Stomach (tissue), 9 donors: ENCODE data around the gene CCDC141. TPM values are rescaled to one million over a fixed set of nuclear protein-coding genes. Genes with fewer than 3 reads are reported as not detected.

Experiments used
- DNase-seq, 2 donors: peaks; one replicate each; pipeline versions ENCODE4 v3.0.0 to v3.0.0-alpha.2; 2013 to 2019
- H3K27ac ChIP-seq, 5 donors: fragments of 200-600 bp in 4 of 5; sonication (generic) in 4 of 5; one replicate each; pipeline ENCODE4 v1.5.1; 2013 to 2019; ENCODE audit warnings: mild to moderate bottlenecking in 1 of 5, moderate library complexity in 1 of 5
- H3K27me3 ChIP-seq, 3 donors: fragments of 200-600 bp; sonication (generic); one replicate each; pipeline ENCODE4 v1.5.1; 2017 to 2019; ENCODE audit warnings: mixed run types in 1 of 3
- H3K36me3 ChIP-seq, 4 donors: fragments of 200-600 bp; sonication (generic); 1 replicate in 3 of 4; 2 replicates in 1 of 4; pipeline ENCODE4 v1.5.1; 2016 to 2019
- H3K4me1 ChIP-seq, 4 donors: fragments of 200-600 bp; sonication (generic); one replicate each; pipeline ENCODE4 v1.5.1; 2016 to 2019
- H3K4me3 ChIP-seq, 4 donors: fragments of 200-600 bp; sonication (generic) in 3 of 4; one replicate each; pipeline ENCODE4 v1.5.1; 2016 to 2019; ENCODE audit warnings: mild to moderate bottlenecking in 1 of 4
- H3K9me3 ChIP-seq, 4 donors: fragments of 200-600 bp; sonication (generic); one replicate each; pipeline ENCODE4 v1.5.1; 2016 to 2019
- CTCF ChIP-seq, 7 experiments: fragments of 450-650 bp in 4 of 7; fragments of 200-600 bp in 3 of 7; sonication (generic) in 3 of 7; IDR thresholded peaks; one replicate each; pipeline ENCODE4 v1.5.1; 2016 to 2019; ENCODE audit warnings: antibody characterized with exemption in 7 of 7, control low read depth in 2 of 7, mild to moderate bottlenecking in 1 of 7
- EP300 ChIP-seq: sonication (generic); formaldehyde crosslinking; IDR thresholded peaks from one replicate; pipeline ENCODE4 v1.6.1; 2017; ENCODE audit warnings: antibody characterized with exemption
- POLR2A ChIP-seq, 4 donors: fragments of 450-650 bp; IDR thresholded peaks; one replicate each; pipeline ENCODE4 v1.6.1; 2016; ENCODE audit warnings: antibody characterized with exemption in 4 of 4, control low read depth in 2 of 4, mild to moderate bottlenecking in 1 of 4, moderate library complexity in 1 of 4
- POLR2AphosphoS5 ChIP-seq, 3 donors: sonication (generic); formaldehyde crosslinking; IDR thresholded peaks; one replicate each; pipeline ENCODE4 v1.6.1; 2016; ENCODE audit warnings: antibody characterized with exemption in 3 of 3
- WGBS, 5 donors: extraction: QIAGEN DNeasy Blood & Tissue Kit in 3 of 5; methylation state at CpG; one replicate each; pipeline versions ENCODE4 v1.1.5 to v1.1.7; 2013 to 2018; 5-methylcytosine and 5-hydroxymethylcytosine counted together
- intact Hi-C: fragments of 100-400 bp; cut with DNase I; formaldehyde crosslinking; loops from one replicate; pipeline ENCODE4 v1.15.1; 2023; ENCODE audit warnings: low total_unique reads
- polyA plus RNA-seq, 3 donors: library from polyadenylated mRNA; stranded (reverse); fragments of 200-250 nt; gene quantifications; one replicate each; pipeline ENCODE4 v1.2.3, GENCODE V29; 2013
- total RNA-seq, 5 donors: library from RNA; depleted of rRNA; stranded (reverse); fragments of >200 nt; gene quantifications; one replicate each; pipeline versions ENCODE4 v1.1.0 to v1.2.3, GENCODE V29; 2014 to 2016
- donor health status: healthy with polysubstance abuse.
- donor health status: Bipolar disorder and iron deficiency.
- donor health status: healthy.

CCDC141 gene
- total and polyA plus RNA-seq, 8 donors: 0.10 to 12.5 (median 1.2) TPM; not detected in 1

- Histone ChIP-seq H3K9me3 (no peaks in the 10 kb centered on the region), H3K4me1 (peaks cover 0 to 8% (median 3%) of the 10 kb centered on the region in 4 donors), H3K36me3 (no peaks in the 10 kb centered on the region), H3K27ac (no peak overlapping the region), H3K27me3 (no peaks in the 10 kb centered on the region), H3K4me3 (no peak overlapping the region)
- intact Hi-C loops: no loop called here
- WGBS, 5 donors: 29 to 68% (median 54%) methylated on average over 2 of the region's 2 CpGs
- DNase-seq: no peak
- no peak for TF ChIP-seq POLR2AphosphoS5 (IDR thresholded peaks at IDR 0.05)
- no peak for TF ChIP-seq CTCF (IDR thresholded peaks at IDR 0.05)
- TF ChIP-seq EP300: no peak
- TF ChIP-seq POLR2A (IDR thresholded peaks at IDR 0.05): no peak
Observed at GRCh38 chr2:178909507-178909906, 140.4 kb downstream of the CCDC141 start.

GRCh38 chr2:178908810-178909209 is 141.1 kb downstream of the CCDC141 start:
- no peak for DNase-seq
- Histone ChIP-seq H3K9me3 (no peaks in the 10 kb centered on the region), H3K27me3 (no peaks in the 10 kb centered on the region), H3K36me3 (no peaks in the 10 kb centered on the region), H3K27ac (no peak overlapping the region), H3K4me3 (no peak overlapping the region), H3K4me1 (peaks cover 0 to 8% (median 3%) of the 10 kb centered on the region in 4 donors)
- no peak for TF ChIP-seq POLR2A (IDR thresholded peaks at IDR 0.05)
- no peak for TF ChIP-seq EP300
- no peak for TF ChIP-seq CTCF (IDR thresholded peaks at IDR 0.05)
- intact Hi-C loops: no loop called here

- H3K4me1 ChIP-seq: peaks cover 0 to 6% (median 2%) of the 10 kb centered on the region in 4 donors
- no peaks in the 10 kb centered on the region for H3K9me3 ChIP-seq
- 49 to 64% (median 51%) methylated on average over 2 of the region's 2 CpGs for WGBS, 5 donors
- no peak for TF ChIP-seq CTCF (IDR thresholded peaks at IDR 0.05)
- TF ChIP-seq POLR2A (IDR thresholded peaks at IDR 0.05): no peak
- TF ChIP-seq EP300: no peak
- no peak for TF ChIP-seq POLR2AphosphoS5 (IDR thresholded peaks at IDR 0.05)
- no peak overlapping the region for H3K4me3 ChIP-seq
- no peak for DNase-seq
- intact Hi-C loops: no loop called here
- H3K36me3 ChIP-seq: no peaks in the 10 kb centered on the region
- H3K27ac ChIP-seq: no peak overlapping the region
- H3K27me3 ChIP-seq: no peaks in the 10 kb centered on the region
Observed at GRCh38 chr2:178905261-178905660, 144.7 kb downstream of the CCDC141 start.

- TF ChIP-seq CTCF (IDR thresholded peaks at IDR 0.05) (no peak), EP300 (no peak), POLR2AphosphoS5 (IDR thresholded peaks at IDR 0.05) (no peak)
- intact Hi-C loops: no loop called here
- no peak for DNase-seq
- Histone ChIP-seq H3K4me3 (no peak overlapping the region), H3K4me1 (no peaks in the 10 kb centered on the region), H3K36me3 (no peaks in the 10 kb centered on the region), H3K27me3 (no peaks in the 10 kb centered on the region), H3K27ac (no peak overlapping the region), H3K9me3 (no peaks in the 10 kb centered on the region)
Observed at GRCh38 chr2:178899656-178900055, 150.3 kb downstream of the CCDC141 start.

- Histone ChIP-seq H3K36me3 (no peaks in the 10 kb centered on the region), H3K27ac (no peak overlapping the region), H3K4me1 (peaks cover 0 to 5% (median 0%) of the 10 kb centered on the region in 4 donors), H3K9me3 (no peaks in the 10 kb centered on the region), H3K4me3 (no peak overlapping the region), H3K27me3 (no peaks in the 10 kb centered on the region)
- 81 to 84% (median 81%) methylated on average over 2 of the region's 2 CpGs for WGBS, 5 donors
- intact Hi-C loops: no loop called here
- DNase-seq: no peak
- no peak for TF ChIP-seq EP300
- no peak for TF ChIP-seq POLR2AphosphoS5 (IDR thresholded peaks at IDR 0.05)
- TF ChIP-seq CTCF (IDR thresholded peaks at IDR 0.05): no peak
- TF ChIP-seq POLR2A (IDR thresholded peaks at IDR 0.05): no peak
Observed at GRCh38 chr2:178895872-178896271, 154.1 kb downstream of the CCDC141 start.
